ENCODE data around the gene HSD17B1.
A peak's percentile ranks its signal among the peaks of the same experiment; 100 is the strongest.

HSD17B1 gene

GRCh38 chr17:42566215-42566882 is 13.6 kb downstream of the HSD17B1 start:
- no peak overlapping the region for H2AFZ ChIP-seq (ENCODE audit: low read length)
- H3K4me2 ChIP-seq (ENCODE audit: low read length): peak overlapping the region; percentile 100
- no peaks in the 10 kb centered on the region for H3K27me3 ChIP-seq (ENCODE audit: insufficient read depth, low read length)
- no peaks in the 10 kb centered on the region for H3K9me3 ChIP-seq (ENCODE audit: low read length)
- peak overlapping the region; percentile 88 for H3K9ac ChIP-seq (ENCODE audit: low read length)
- H3K4me1 ChIP-seq (ENCODE audit: insufficient read depth, low read length, severe bottlenecking): peaks cover 37% of the 10 kb centered on the region
- peaks cover 59% of the 10 kb centered on the region for H3K36me3 ChIP-seq (ENCODE audit: insufficient read depth, low read length)
- H3K27ac ChIP-seq (ENCODE audit: low read depth, low read length, poor library complexity, severe bottlenecking): peak overlapping the region; percentile 48
- H4K20me1 ChIP-seq (ENCODE audit: insufficient read depth, low read length): no peaks in the 10 kb centered on the region
- H3K79me2 ChIP-seq (ENCODE audit: insufficient read depth, low read length): no peaks in the 10 kb centered on the region
- H3K4me3 ChIP-seq (ENCODE audit: low read depth, low read length, poor library complexity, severe bottlenecking): peak overlapping the region; percentile 76
- no peaks in the 10 kb centered on the region; the same call in 1 of the 2 replicates for H3F3A ChIP-seq (ENCODE audit: insufficient read depth, low read length)
- no peak for TF ChIP-seq CTCF (IDR thresholded peaks at IDR 0.05; ENCODE audit: low read length)
- no peak for TF ChIP-seq EZH2 (IDR thresholded peaks at IDR 0.05; ENCODE audit: borderline replicate concordance, low read length)
- H3K9me2 ChIP-seq (ENCODE audit: low read depth, low read length): no peaks in the 10 kb centered on the region

- Histone ChIP-seq H3K4me3 (ENCODE audit: low read depth, low read length, poor library complexity, severe bottlenecking) (peak within 1 kb of the TSS; percentile 76), H3K4me2 (ENCODE audit: low read length) (peak within 1 kb of the TSS; percentile 100), H3K9me3 (ENCODE audit: low read length) (no peaks in the 10 kb centered on the region), H3K79me2 (ENCODE audit: insufficient read depth, low read length) (no peaks in the 10 kb centered on the region), H2AFZ (ENCODE audit: low read length) (no peak within 1 kb of the TSS), H4K20me1 (ENCODE audit: insufficient read depth, low read length) (no peaks in the 10 kb centered on the region), H3K27me3 (ENCODE audit: insufficient read depth, low read length) (no peaks in the 10 kb centered on the region), H3K36me3 (ENCODE audit: insufficient read depth, low read length) (peaks cover 66% of the 10 kb centered on the region), H3K9me2 (ENCODE audit: low read depth, low read length) (no peaks in the 10 kb centered on the region), H3K9ac (ENCODE audit: low read length) (peak within 1 kb of the TSS; percentile 88), H3K27ac (ENCODE audit: low read depth, low read length, poor library complexity, severe bottlenecking) (peak within 1 kb of the TSS; percentile 49), H3K4me1 (ENCODE audit: insufficient read depth, low read length, severe bottlenecking) (peaks cover 32% of the 10 kb centered on the region), H3F3A (ENCODE audit: insufficient read depth, low read length) (no peaks in the 10 kb centered on the region; the same call in 1 of the 2 replicates)
- TF ChIP-seq EZH2 (IDR thresholded peaks at IDR 0.05; ENCODE audit: borderline replicate concordance, low read length): no peak
- no peak; the same call in 1 of the 2 replicates for TF ChIP-seq CTCF (IDR thresholded peaks at IDR 0.05; ENCODE audit: low read length)
Observed at GRCh38 chr17:42566883-42567573, 14.3 kb downstream of the HSD17B1 start, which contains the start of gene MLX. Gene MLX, plus strand, starts transcription at chr17:42567100. Its CDS starts 25 bp downstream, at chr17:42567125.

GRCh38 chr17:42568341-42569111 is 15.8 kb downstream of the HSD17B1 start:
- H3K4me3 ChIP-seq (ENCODE audit: low read depth, low read length, poor library complexity, severe bottlenecking): peak overlapping the region; percentile 76
- H3K9me2 ChIP-seq (ENCODE audit: low read depth, low read length): no peaks in the 10 kb centered on the region
- H3K4me2 ChIP-seq (ENCODE audit: low read length): peak overlapping the region; percentile 26
- H3K36me3 ChIP-seq (ENCODE audit: insufficient read depth, low read length): peaks cover 81% of the 10 kb centered on the region
- H3F3A ChIP-seq (ENCODE audit: insufficient read depth, low read length): no peaks in the 10 kb centered on the region; the same call in 1 of the 2 replicates
- no peak overlapping the region for H3K9ac ChIP-seq (ENCODE audit: low read length)
- no peak overlapping the region for H3K27ac ChIP-seq (ENCODE audit: low read depth, low read length, poor library complexity, severe bottlenecking)
- TF ChIP-seq CTCF (IDR thresholded peaks at IDR 0.05; ENCODE audit: low read length) (no peak), EZH2 (IDR thresholded peaks at IDR 0.05; ENCODE audit: borderline replicate concordance, low read length) (no peak)
- no peaks in the 10 kb centered on the region for H3K79me2 ChIP-seq (ENCODE audit: insufficient read depth, low read length)
- H4K20me1 ChIP-seq (ENCODE audit: insufficient read depth, low read length): no peaks in the 10 kb centered on the region
- H3K27me3 ChIP-seq (ENCODE audit: insufficient read depth, low read length): no peaks in the 10 kb centered on the region
- no peak overlapping the region for H2AFZ ChIP-seq (ENCODE audit: low read length)
- H3K4me1 ChIP-seq (ENCODE audit: insufficient read depth, low read length, severe bottlenecking): peaks cover 25% of the 10 kb centered on the region
- H3K9me3 ChIP-seq (ENCODE audit: low read length): no peaks in the 10 kb centered on the region
